A673 (cell line): ENCODE data around the gene GRID1.

Source experiments
- CTCF ChIP-seq: fragments of 300-800, 200-600 bp; sonication (generic); conservative IDR thresholded peaks from 2 replicates; pipeline ENCODE4 v1.5.1; 2017; ENCODE audit warnings: low read depth, mild to moderate bottlenecking, antibody characterized with exemption, low read length, moderate library complexity, mixed read lengths
- EZH2 ChIP-seq: fragments of 200-600 bp; sonication (generic); IDR thresholded peaks from 2 replicates; pipeline ENCODE4 v1.6.1; 2017; ENCODE audit warnings: borderline replicate concordance, low read depth, mild to moderate bottlenecking, mixed read lengths, antibody characterized with exemption, low read length; ENCODE audit not compliant: poor library complexity, severe bottlenecking

GRCh38 chr10:86042161-86042560 lies 324.4 kb downstream of the GRID1 start:
- TF ChIP-seq CTCF: no peak
- TF ChIP-seq EZH2: no peak
